GM12891 (cell line): ENCODE measurements around the gene JAGN1.

ENCODE experiments used
- POLR2A ChIP-seq: IDR thresholded peaks from 2 replicates; pipeline ENCODE4 v1.6.1; 2011; ENCODE audit warnings: low read depth, low read length, control low read depth
- POLR2AphosphoS5 ChIP-seq: IDR thresholded peaks from 2 replicates; pipeline ENCODE4 v1.6.1; 2011; ENCODE audit warnings: low read depth, low read length, control low read depth
- SPI1 ChIP-seq: IDR thresholded peaks from 2 replicates; pipeline ENCODE4 v1.6.1; 2011; ENCODE audit warnings: low read depth, low read length, control low read depth

- TF ChIP-seq POLR2A (no peak), POLR2AphosphoS5 (no peak), SPI1 (no peak)
These were observed 8.2 kb downstream of the JAGN1 start for GRCh38 chr3:9898467-9899241.
